ENCODE measurements around the gene TCIRG1.

TCIRG1 gene

GRCh38 chr11:68016904-68017817 lies 21.7 kb upstream of the TCIRG1 start:
- no peak for DNase-seq

- DNase-seq: no peak
These were observed 20.7 kb upstream of the TCIRG1 start for GRCh38 chr11:68017980-68018729.

- DNase-seq: no peak
These were observed 20.1 kb upstream of the TCIRG1 start for GRCh38 chr11:68018730-68019190.

- DNase-seq: no peak
These were observed 19.3 kb upstream of the TCIRG1 start for GRCh38 chr11:68019486-68019885.

GRCh38 chr11:68020575-68020974 lies 18.2 kb upstream of the TCIRG1 start:
- no peak for DNase-seq

GRCh38 chr11:68021167-68021787 lies 17.5 kb upstream of the TCIRG1 start:
- DNase-seq: no peak

GRCh38 chr11:68022531-68022930 lies 16.3 kb upstream of the TCIRG1 start:
- DNase-seq: no peak

- DNase-seq: no peak
These were observed 14.3 kb upstream of the TCIRG1 start for GRCh38 chr11:68024508-68024907.

- DNase-seq: no peak
These were observed 13.8 kb upstream of the TCIRG1 start for GRCh38 chr11:68025047-68025446.

- no peak for DNase-seq
These were observed 12.3 kb upstream of the TCIRG1 start for GRCh38 chr11:68026391-68027105.

GRCh38 chr11:68027667-68028066 lies 11.2 kb upstream of the TCIRG1 start:
- no peak for DNase-seq

- no peak for DNase-seq
These were observed 9.9 kb upstream of the TCIRG1 start for GRCh38 chr11:68028802-68029545.

GRCh38 chr11:68030318-68031143 lies 8.3 kb upstream of the TCIRG1 start, which contains the start of gene NDUFS8:
Gene NDUFS8, plus strand, starts transcription at chr11:68030681. Its CDS starts 1,471 bp downstream, at chr11:68032152.
- DNase-seq: peak; percentile 99

- no peak for DNase-seq
These were observed 7.7 kb upstream of the TCIRG1 start for GRCh38 chr11:68031144-68031464.

GRCh38 chr11:68032003-68032402 lies 6.8 kb upstream of the TCIRG1 start:
- no peak for DNase-seq

GRCh38 chr11:68032997-68033707 lies 5.7 kb upstream of the TCIRG1 start:
- no peak for DNase-seq

GRCh38 chr11:68033708-68034045 lies 5.1 kb upstream of the TCIRG1 start:
- no peak for DNase-seq

GRCh38 chr11:68035266-68035876 lies 3.5 kb upstream of the TCIRG1 start:
- no peak for DNase-seq

- DNase-seq: no peak
These were observed 2.6 kb upstream of the TCIRG1 start for GRCh38 chr11:68036141-68036716.
